GM18499 (cell line): ENCODE data around the gene OR1F1.

Experiments used
- ATAC-seq: cut with Tn5 transposase; IDR thresholded peaks from one replicate; pipeline ENCODE4 v1.9.1; 2021; ENCODE audit warnings: moderate number of reproducible peaks; ENCODE audit not compliant: insufficient read depth, unreplicated experiment

OR1F1 gene

GRCh38 chr16:3242709-3243108, 54.7 kb downstream of the OR1F1 start:
- ATAC-seq: no peak

GRCh38 chr16:3243882-3244281, 55.9 kb downstream of the OR1F1 start:
- ATAC-seq: no peak

GRCh38 chr16:3246002-3246401, 58.0 kb downstream of the OR1F1 start:
- ATAC-seq: no peak

GRCh38 chr16:3246876-3247275, 58.9 kb downstream of the OR1F1 start:
- ATAC-seq: no peak

- no peak for ATAC-seq
Observed at GRCh38 chr16:3248596-3248995, 60.6 kb downstream of the OR1F1 start.

GRCh38 chr16:3249020-3249419, 61.0 kb downstream of the OR1F1 start:
- ATAC-seq: no peak

GRCh38 chr16:3249451-3249850, 61.4 kb downstream of the OR1F1 start:
- no peak for ATAC-seq

GRCh38 chr16:3252967-3253366, 65.0 kb downstream of the OR1F1 start:
- no peak for ATAC-seq

- ATAC-seq: no peak
Observed at GRCh38 chr16:3254309-3254708, 66.3 kb downstream of the OR1F1 start.
